NCI-H2107 treated with DMSO at 0.1 percent for 48 hours (cell line): ENCODE measurements around the gene CDC37.

ENCODE experiments used
- DNase-seq: peaks from one replicate; lab custom pipeline; 2025; ENCODE audit not compliant: unreplicated experiment; lab: John Stamatoyannopoulos, UW

The CDC37 gene

GRCh38 chr19:10362259-10362658, 41.1 kb downstream of the CDC37 start:
- no peak for DNase-seq

- DNase-seq = no peak
Measured at GRCh38 chr19:10361569-10362011, 41.8 kb downstream of the CDC37 start.

- no peak for DNase-seq
Measured at GRCh38 chr19:10356431-10356830, 46.9 kb downstream of the CDC37 start.

- no peak for DNase-seq
Measured at GRCh38 chr19:10353793-10354391, 49.5 kb downstream of the CDC37 start.

GRCh38 chr19:10352764-10353671, 50.3 kb downstream of the CDC37 start:
- no peak for DNase-seq

GRCh38 chr19:10346509-10346908, 56.8 kb downstream of the CDC37 start:
- no peak for DNase-seq

- no peak for DNase-seq
Measured at GRCh38 chr19:10344780-10345179, 58.6 kb downstream of the CDC37 start.

GRCh38 chr19:10343495-10343894, 59.8 kb downstream of the CDC37 start:
- no peak for DNase-seq
